ENCODE data around the gene TRABD2B. TPM values are rescaled to one million over a fixed set of nuclear protein-coding genes. Genes with fewer than 3 reads are reported as not detected.

TRABD2B gene
- total RNA-seq, 1 donor from 2014 or later = not detected

DNA sequence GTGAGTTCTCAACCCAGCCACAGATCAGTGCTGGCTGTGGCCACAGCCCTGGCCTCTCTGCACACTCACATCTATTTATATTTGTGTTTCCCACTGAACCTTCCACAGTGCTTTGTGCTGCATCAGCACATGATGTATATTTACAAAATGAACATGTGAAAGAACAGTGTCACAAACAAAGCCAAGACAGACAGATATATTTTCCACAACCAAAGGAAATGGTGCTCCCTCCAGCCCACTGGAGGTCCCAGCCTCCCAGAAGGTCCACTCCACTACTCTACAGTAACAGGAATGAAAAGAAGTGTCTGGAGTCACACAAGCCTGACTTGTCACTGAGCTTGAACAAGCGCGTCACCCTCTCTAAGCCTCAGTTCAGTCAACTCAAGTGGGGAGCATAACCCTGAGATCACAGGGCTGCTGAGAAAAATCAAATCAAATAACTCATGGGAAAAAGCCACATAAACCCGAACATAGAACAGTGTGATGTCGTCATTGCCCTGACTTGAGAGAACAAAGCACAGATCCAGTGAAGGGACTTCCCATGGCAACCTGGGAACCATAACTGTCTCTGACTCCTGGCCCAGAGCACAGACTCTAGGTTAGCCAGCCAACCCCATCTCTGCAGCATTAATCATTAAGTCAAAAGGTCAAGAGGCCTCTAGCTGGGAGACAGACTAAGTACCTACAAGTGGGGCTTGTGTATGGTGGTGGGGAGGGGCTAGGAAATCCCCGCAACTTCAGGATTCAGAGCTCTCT is 121.2 kb downstream of the TRABD2B start:
- H3K9me3 Mint-ChIP-seq (ENCODE audit: unreplicated experiment) = no peaks in the 10 kb centered on the region
- H3K27ac Mint-ChIP-seq (ENCODE audit: unreplicated experiment) = no peak overlapping the region
- peaks cover 10% of the 10 kb centered on the region for H3K27me3 Mint-ChIP-seq (ENCODE audit: unreplicated experiment)
- TF ChIP-seq, protein P1, sequence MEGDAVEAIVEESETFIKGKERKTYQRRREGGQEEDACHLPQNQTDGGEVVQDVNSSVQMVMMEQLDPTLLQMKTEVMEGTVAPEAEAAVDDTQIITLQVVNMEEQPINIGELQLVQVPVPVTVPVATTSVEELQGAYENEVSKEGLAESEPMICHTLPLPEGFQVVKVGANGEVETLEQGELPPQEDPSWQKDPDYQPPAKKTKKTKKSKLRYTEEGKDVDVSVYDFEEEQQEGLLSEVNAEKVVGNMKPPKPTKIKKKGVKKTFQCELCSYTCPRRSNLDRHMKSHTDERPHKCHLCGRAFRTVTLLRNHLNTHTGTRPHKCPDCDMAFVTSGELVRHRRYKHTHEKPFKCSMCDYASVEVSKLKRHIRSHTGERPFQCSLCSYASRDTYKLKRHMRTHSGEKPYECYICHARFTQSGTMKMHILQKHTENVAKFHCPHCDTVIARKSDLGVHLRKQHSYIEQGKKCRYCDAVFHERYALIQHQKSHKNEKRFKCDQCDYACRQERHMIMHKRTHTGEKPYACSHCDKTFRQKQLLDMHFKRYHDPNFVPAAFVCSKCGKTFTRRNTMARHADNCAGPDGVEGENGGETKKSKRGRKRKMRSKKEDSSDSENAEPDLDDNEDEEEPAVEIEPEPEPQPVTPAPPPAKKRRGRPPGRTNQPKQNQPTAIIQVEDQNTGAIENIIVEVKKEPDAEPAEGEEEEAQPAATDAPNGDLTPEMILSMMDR (IDR thresholded peaks at IDR 0.05) = no peak
- no peak for DNase-seq (ENCODE audit: extremely low spot score, unreplicated experiment)
- no peaks in the 10 kb centered on the region for H3K4me1 Mint-ChIP-seq (ENCODE audit: unreplicated experiment)
- H3K36me3 Mint-ChIP-seq (ENCODE audit: unreplicated experiment) = no peaks in the 10 kb centered on the region
- no peak overlapping the region for H3K4me3 Mint-ChIP-seq (ENCODE audit: unreplicated experiment)

DNA sequence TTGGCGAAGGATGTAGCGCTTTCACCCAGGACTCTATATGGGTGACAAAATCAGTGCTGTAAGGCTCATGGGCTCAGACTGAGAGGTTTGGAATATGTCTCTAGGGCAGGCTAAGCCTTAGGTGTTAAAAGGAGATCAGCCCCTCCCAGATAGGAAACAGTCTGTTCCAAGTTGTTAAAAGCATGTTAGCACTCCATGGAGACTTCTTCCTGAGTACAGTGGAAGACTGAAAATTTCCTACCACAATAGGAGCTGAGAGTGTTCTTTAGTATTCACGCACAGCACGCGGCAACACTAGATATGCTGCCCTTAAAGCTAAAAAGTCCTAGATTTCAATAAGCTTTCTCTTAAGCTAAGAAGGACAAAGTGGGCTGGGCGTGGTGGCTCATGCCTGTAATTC is 122.1 kb downstream of the TRABD2B start:
- no peak for DNase-seq (ENCODE audit: extremely low spot score, unreplicated experiment)
- H3K27me3 Mint-ChIP-seq (ENCODE audit: unreplicated experiment) = peaks cover 10% of the 10 kb centered on the region
- H3K27ac Mint-ChIP-seq (ENCODE audit: unreplicated experiment) = no peak overlapping the region
- TF ChIP-seq, protein P1 (IDR thresholded peaks at IDR 0.05) = no peak
- H3K9me3 Mint-ChIP-seq (ENCODE audit: unreplicated experiment) = no peaks in the 10 kb centered on the region
- no peaks in the 10 kb centered on the region for H3K36me3 Mint-ChIP-seq (ENCODE audit: unreplicated experiment)
- no peak overlapping the region for H3K4me3 Mint-ChIP-seq (ENCODE audit: unreplicated experiment)
- no peaks in the 10 kb centered on the region for H3K4me1 Mint-ChIP-seq (ENCODE audit: unreplicated experiment)

DNA sequence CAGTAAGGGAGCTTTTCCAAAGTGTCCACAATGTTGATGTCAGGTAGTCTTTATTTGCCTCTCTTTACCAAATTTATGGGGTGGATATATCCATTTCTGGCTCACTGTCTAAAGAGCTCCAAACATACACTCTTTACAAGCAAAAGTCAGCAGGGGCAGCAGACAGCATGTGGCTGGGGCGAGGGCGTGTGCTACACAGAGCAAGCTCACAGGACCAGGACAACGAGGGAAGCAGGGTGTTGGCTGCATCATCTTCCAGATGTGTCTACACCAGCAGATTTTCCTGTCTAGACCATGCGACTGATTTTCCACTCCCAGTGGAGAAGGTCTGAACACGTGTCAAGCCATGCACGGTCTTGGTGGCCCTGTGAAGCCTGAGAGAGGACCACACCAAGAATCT is 123.8 kb downstream of the TRABD2B start:
- no peak overlapping the region for H3K4me3 Mint-ChIP-seq (ENCODE audit: unreplicated experiment)
- no peak overlapping the region for H3K27ac Mint-ChIP-seq (ENCODE audit: unreplicated experiment)
- H3K4me1 Mint-ChIP-seq (ENCODE audit: unreplicated experiment) = no peaks in the 10 kb centered on the region
- H3K27me3 Mint-ChIP-seq (ENCODE audit: unreplicated experiment) = peaks cover 18% of the 10 kb centered on the region
- TF ChIP-seq, protein P1 (IDR thresholded peaks at IDR 0.05) = no peak
- no peaks in the 10 kb centered on the region for H3K9me3 Mint-ChIP-seq (ENCODE audit: unreplicated experiment)
- H3K36me3 Mint-ChIP-seq (ENCODE audit: unreplicated experiment) = no peaks in the 10 kb centered on the region
- no peak for DNase-seq (ENCODE audit: extremely low spot score, unreplicated experiment)

DNA sequence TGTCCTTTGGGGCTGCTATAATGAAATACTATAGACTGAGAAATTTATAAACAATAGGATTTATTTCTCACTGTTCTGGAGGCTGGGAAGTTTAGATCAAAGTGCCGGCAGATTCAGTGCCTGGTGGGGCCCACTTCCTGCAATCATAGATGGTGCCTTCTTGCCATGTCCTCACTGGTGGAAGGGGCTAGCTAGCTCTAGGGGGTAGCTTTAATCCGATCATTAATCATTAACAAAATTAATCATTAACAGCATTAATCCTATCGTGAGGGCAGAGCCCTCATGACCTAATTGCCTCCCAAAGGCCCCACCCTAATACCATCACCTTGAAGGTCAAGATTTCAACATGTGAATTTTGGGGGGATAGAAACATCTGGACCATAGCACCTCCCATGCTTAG is 124.3 kb downstream of the TRABD2B start:
- Mint-ChIP-seq H3K9me3 (ENCODE audit: unreplicated experiment) (no peaks in the 10 kb centered on the region), H3K4me1 (ENCODE audit: unreplicated experiment) (no peaks in the 10 kb centered on the region), H3K27ac (ENCODE audit: unreplicated experiment) (no peak overlapping the region), H3K36me3 (ENCODE audit: unreplicated experiment) (no peaks in the 10 kb centered on the region), H3K4me3 (ENCODE audit: unreplicated experiment) (no peak overlapping the region), H3K27me3 (ENCODE audit: unreplicated experiment) (peaks cover 20% of the 10 kb centered on the region)
- TF ChIP-seq, protein P1 (IDR thresholded peaks at IDR 0.05) = no peak
- DNase-seq (ENCODE audit: extremely low spot score, unreplicated experiment) = no peak

DNA sequence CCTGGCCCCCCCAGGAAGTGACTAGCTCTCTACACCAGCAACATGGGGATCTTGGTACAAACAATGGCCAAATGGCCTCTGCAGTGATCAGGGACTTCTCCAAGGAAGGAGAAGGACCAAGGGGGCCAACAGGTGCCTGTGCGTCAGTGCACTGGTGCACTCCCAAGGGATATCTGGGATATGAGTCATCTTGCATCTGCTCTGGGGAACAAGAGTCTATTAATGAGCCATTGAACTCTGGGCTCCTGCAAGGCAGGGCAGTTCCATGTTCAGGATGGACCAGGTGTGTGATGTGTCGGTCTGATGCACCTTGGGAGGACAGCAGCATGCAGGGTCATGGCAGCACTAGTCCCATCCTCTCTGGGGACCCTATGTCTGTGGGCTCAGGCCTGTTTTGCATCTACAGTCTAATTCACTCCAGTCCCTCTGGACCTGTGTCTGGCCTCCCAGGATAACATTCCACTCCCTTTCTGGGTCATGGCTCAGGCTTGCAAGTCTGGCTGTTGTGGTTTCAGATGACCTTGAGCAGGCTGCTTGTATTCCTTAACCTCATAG is 125.3 kb downstream of the TRABD2B start:
- no peak for DNase-seq (ENCODE audit: extremely low spot score, unreplicated experiment)
- peaks cover 21% of the 10 kb centered on the region for H3K27me3 Mint-ChIP-seq (ENCODE audit: unreplicated experiment)
- no peaks in the 10 kb centered on the region for H3K9me3 Mint-ChIP-seq (ENCODE audit: unreplicated experiment)
- TF ChIP-seq, protein P1 (IDR thresholded peaks at IDR 0.05) = no peak
- no peaks in the 10 kb centered on the region for H3K36me3 Mint-ChIP-seq (ENCODE audit: unreplicated experiment)
- H3K27ac Mint-ChIP-seq (ENCODE audit: unreplicated experiment) = no peak overlapping the region
- no peak overlapping the region for H3K4me3 Mint-ChIP-seq (ENCODE audit: unreplicated experiment)
- H3K4me1 Mint-ChIP-seq (ENCODE audit: unreplicated experiment) = no peaks in the 10 kb centered on the region

Measured in osteocyte (in vitro differentiated cells).